Inflammatory macrophage (primary cell): ENCODE data around the gene GRM3.
"Not testable (repeated sequence)": the region's sequence is repeated elsewhere in the genome, so short reads cannot be mapped to it uniquely, and the experiment has no call there.

ENCODE experiments used
- DNase-seq, 2 donors: peaks; one replicate each; pipeline ENCODE4 v3.0.0-alpha.2; 2020 to 2022
- total RNA-seq, 18 experiments: gene quantifications; one replicate each; lab custom pipeline; 2026; ENCODE audit warnings: mixed read lengths in 6 of 18, inconsistent platforms in 2 of 18; lab: John Stamatoyannopoulos, UW

Gene GRM3
- 0 to 0.65 (median 0) reads per million in 18 experiments for total RNA-seq

GRCh38 chr7:86643561-86644281, at the start of gene GRM3:
Gene GRM3, plus strand, starts transcription at chr7:86643909. Its CDS starts 121,237 bp downstream, at chr7:86765146.
- DNase-seq, result no peak

- no peak for DNase-seq
Observed at GRCh38 chr7:86598311-86598710, 45.4 kb upstream of the GRM3 start.

- no peak for DNase-seq
Observed at GRCh38 chr7:86598721-86599120, 45.0 kb upstream of the GRM3 start.

- no peak for DNase-seq
Observed at GRCh38 chr7:86600506-86601290, 43.0 kb upstream of the GRM3 start.

- DNase-seq, result not testable (repeated sequence)
Observed at GRCh38 chr7:86615711-86616110, 28.0 kb upstream of the GRM3 start.

GRCh38 chr7:86644282-86645224, 844 bp downstream of the GRM3 start:
- DNase-seq, result no peak

DNA sequence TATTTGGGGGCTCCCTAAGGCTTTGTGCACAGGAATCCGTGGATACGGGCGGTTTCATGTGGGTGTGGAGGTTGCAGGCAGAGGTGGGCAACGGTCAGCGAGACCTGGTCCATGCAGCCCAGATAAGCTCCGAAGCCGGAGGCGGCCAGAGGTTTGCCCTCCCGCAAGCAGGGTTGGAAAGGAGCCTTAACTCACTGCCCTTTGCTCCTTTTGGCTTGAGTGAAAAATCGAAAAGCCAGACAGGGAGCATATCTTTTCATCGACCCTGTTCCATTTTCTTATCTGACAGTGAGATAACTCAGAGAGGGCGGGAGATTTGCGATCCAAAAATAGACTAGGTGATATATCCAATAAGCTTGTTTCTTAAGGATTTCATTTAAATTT, 1.5 kb downstream of the GRM3 start:
- no peak for DNase-seq

GRCh38 chr7:86645676-86646276, 2.1 kb downstream of the GRM3 start:
- DNase-seq, result no peak

DNA sequence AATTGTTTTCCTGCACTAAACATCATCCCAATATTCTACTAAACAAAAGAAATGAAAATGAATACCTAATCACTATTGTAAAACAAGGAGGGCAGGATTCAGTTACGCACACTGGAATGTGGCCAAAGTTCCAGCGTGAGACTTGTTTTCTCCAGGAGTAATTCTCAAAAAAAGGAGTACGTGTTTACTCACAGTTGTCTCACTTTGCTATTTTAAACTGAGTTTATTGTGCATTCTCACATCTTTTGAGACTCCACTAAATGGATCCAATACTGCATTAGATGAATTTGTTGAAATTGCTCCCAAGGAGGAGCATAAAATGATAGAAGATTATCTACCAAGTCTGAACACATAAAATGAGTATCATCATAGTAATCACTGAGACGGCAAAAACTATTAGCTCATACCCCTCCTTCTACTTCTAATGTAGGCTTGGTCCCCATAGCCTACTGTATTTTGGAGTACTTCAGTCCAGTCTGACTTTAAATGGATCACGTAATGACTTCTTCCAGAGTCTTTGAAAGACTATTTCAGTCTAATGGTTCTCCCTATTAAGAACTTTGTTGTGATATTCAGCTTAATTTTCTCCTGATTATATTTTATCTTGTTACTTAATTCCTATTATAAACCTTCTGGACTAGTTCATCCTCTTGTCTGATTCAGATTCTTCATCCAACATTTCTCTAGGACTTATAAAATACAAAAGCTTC, 3.8 kb downstream of the GRM3 start:
- no peak for DNase-seq

DNA sequence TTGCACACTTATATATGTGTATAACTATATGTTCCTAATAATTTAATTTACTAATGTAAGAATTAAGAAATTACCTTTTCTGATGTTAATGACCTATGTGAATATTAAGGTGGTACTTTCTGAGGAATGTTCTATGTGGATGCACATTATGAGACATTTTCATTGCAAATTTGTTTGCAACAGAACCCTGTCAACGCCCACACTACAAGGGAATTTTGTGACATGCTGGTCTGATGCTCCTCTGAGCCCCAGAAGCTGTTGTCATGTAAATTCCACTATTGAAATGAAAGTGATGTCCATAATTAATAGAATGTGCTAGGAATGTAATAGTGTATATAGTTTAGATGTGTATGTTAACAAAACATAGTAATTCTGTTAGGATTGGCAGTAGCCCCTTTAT, 4.5 kb downstream of the GRM3 start:
- DNase-seq, result no peak

DNA sequence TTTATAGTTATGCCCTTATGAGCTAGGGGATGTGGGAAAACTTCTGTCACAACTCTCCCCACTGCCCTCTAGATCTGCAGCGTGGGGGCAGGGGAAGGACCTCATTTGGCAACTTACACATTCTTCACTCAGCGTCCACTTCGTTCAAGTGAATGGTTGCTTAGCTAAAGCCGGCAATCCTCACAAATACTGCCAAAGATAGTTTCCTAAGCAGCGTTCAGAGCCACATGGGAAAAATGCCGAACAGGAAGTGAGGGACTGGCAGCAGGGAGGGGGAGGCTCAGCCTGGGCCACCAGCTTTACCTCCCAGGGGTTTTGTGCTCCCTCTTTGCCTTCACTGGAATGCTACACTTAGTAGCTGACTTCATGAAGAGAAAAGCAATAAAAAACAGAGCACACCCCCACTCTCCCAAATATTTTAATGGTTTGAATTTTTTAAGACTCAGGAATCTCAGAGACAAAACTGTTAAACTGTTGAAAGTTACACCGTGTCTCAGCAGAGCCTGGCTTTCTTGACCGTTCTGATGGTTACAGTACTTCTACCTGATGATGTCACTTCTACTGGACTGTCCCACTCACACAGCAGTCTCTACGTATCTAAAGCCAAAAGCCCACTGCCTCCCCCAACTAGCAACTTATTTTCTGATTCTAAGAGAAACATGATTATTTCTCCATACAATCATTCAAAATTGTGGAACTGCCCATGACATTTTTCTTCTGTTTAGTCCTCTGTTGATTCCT, 10.4 kb downstream of the GRM3 start:
- DNase-seq, result no peak

DNA sequence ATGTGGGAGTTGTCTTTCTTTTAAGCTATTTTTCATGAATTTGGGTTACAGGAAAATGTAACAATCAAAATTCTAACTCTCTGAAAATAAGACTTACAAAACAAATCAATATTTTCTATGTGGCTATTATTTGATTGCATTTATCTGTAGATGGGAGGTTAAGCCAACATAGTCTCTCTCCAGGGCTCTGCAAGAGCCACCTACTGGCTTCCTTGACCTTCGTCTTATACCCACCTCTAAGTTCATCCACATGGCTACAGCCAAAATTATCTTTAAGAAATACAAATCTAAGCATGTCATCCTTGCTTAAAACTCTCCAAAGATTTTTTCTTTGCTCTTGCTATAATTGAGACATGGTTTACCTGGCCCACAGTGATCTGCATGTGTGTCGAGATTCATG, 14.2 kb downstream of the GRM3 start:
- DNase-seq, result no peak

GRCh38 chr7:86660950-86661462, 17.3 kb downstream of the GRM3 start:
- no peak for DNase-seq

DNA sequence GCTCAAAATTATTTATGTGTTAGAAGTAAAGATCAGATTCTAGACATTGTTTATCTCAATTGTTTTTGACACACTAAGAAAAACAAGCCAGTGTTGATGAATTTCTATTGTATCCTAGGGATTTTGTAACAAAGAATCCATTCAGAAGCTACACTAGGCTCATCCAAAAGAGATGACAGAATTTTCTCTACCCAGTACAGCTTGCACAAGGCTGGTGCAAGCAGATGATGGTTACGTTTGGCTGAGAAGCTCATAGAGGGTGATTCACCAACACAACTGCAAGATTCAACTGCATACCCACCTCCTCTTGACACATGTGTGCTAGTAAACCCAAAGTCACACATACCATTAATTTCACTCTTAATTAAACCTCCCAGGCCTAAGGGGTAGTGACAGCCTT, 20.8 kb downstream of the GRM3 start:
- no peak for DNase-seq

DNA sequence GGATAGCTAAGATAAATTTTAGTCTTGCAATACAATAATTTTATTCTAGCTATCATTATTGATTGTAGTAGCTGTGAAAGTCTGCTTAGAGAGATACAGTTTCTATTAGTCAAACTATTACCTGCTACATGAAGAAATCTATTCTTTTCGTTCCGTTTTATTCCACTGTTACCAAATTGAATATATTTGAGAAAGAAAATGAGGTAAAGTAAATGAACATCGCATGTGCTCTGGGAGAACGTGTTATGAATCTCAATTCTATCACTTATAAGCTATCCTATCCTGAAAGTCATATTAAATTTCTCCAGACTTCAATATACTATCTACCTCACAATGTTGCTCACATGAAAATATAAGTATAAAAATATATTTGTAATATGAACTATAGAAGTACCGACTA, 21.3 kb downstream of the GRM3 start:
- DNase-seq, result no peak

- no peak for DNase-seq
Observed at GRCh38 chr7:86665669-86666068, 22.0 kb downstream of the GRM3 start.

DNA sequence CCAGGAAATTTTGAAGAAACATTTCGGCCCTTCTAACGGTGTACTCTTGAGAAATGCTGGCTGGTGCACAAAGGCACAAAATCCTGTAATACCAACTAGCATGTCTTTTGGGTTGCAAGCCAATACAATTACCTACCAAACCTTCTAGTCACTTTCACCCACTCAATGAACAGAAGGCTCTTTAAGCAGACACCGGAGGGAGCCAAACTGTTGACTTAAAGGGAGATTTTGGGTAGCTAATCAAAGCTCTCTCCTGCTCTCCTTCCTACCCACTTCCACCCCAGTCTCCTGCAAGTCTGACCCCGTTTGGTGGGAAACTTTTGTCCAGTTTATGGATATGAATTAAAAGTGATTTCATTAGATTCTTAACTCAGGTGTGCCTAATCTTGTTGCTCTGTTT, 24.0 kb downstream of the GRM3 start:
- DNase-seq, result no peak

DNA sequence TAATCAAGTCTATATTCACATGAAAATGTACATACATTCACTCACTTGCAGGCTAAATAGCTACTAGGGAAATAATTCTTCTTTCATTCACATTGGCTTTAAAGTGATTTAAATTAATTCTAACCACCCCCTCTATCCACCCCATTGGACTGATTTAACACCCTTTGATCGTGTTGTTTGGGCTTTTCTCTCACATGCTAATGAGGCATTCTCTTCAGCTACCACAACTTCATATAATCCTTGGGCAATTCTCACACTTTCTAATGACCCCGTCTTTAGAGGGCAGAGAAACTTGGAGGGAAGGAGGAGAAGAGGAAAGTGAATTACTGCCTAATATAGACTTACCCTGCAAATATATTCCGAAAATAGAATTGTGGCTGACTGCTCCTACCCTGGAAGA, 24.6 kb downstream of the GRM3 start:
- DNase-seq, result no peak

- no peak for DNase-seq
Observed at GRCh38 chr7:86687831-86688230, 44.1 kb downstream of the GRM3 start.

GRCh38 chr7:86689363-86689762, 45.7 kb downstream of the GRM3 start:
- no peak for DNase-seq

DNA sequence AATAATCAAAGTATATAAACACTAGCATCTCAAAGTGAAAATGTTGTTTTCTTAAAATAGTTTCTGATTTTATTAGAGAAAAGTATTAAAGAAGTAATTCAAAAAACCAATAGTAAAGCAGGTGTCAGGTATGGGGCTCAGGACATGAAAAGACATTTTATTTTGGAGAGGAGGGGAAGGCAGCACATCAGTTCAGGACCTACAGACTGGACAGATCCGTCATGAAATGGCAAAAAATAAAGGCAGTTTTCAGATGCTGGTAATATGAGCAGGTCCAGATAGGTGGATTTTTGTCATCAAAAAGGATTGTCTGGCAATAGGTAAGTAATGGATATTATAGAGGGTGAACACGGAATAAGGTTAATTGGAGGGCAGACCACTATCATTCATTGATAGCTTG, 49.0 kb downstream of the GRM3 start:
- no peak for DNase-seq
